Hepatocyte (in vitro differentiated cells): ENCODE results near the gene MLYCD.

Source experiments
- EZH2 ChIP-seq: fragments of 200-600 bp; sonication (generic); IDR thresholded peaks from 2 replicates; pipeline ENCODE4 v1.6.1; 2016; ENCODE audit warnings: antibody characterized with exemption, mild to moderate bottlenecking, borderline replicate concordance
- EZH2phosphoT487 ChIP-seq: fragments of 200-600 bp; sonication (generic); IDR thresholded peaks from one replicate; pipeline ENCODE4 v1.6.1; 2018; ENCODE audit warnings: antibody characterized with exemption, mild to moderate bottlenecking, low read depth, moderate library complexity; ENCODE audit not compliant: unreplicated experiment, severe bottlenecking
- TF ChIP-seq, protein P1 (sequence below): fragments of 200-600 bp; sonication (generic); IDR thresholded peaks from 2 replicates; pipeline ENCODE4 v1.5.1; 2016; ENCODE audit warnings: antibody characterized with exemption, mild to moderate bottlenecking; ENCODE audit not compliant: poor library complexity

DNA sequence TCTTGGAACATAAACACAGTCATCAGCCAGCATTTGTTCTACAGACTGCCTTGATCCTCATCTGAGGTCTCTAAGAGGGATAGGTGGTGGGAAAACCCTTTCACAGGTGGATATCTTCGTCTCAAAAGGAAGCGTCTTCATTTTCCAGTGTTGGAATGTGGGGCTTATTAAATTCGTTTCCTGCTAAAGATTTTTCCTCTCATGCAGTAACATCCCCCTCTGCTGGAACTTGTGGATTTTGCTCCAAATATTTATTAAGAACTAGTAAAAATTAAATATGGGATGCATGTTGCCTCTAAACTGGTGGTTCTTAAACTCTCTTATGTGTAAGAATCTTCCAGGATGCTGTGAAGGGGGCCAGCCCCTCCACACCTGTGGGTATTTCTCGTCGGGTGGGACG is 20.1 kb upstream of the MLYCD start:
- TF ChIP-seq, protein P1, sequence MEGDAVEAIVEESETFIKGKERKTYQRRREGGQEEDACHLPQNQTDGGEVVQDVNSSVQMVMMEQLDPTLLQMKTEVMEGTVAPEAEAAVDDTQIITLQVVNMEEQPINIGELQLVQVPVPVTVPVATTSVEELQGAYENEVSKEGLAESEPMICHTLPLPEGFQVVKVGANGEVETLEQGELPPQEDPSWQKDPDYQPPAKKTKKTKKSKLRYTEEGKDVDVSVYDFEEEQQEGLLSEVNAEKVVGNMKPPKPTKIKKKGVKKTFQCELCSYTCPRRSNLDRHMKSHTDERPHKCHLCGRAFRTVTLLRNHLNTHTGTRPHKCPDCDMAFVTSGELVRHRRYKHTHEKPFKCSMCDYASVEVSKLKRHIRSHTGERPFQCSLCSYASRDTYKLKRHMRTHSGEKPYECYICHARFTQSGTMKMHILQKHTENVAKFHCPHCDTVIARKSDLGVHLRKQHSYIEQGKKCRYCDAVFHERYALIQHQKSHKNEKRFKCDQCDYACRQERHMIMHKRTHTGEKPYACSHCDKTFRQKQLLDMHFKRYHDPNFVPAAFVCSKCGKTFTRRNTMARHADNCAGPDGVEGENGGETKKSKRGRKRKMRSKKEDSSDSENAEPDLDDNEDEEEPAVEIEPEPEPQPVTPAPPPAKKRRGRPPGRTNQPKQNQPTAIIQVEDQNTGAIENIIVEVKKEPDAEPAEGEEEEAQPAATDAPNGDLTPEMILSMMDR, result peak; percentile 73
- no peak for TF ChIP-seq EZH2
- TF ChIP-seq EZH2phosphoT487, result no peak
